Measurements from ENCODE around the gene IRF8.

DNA sequence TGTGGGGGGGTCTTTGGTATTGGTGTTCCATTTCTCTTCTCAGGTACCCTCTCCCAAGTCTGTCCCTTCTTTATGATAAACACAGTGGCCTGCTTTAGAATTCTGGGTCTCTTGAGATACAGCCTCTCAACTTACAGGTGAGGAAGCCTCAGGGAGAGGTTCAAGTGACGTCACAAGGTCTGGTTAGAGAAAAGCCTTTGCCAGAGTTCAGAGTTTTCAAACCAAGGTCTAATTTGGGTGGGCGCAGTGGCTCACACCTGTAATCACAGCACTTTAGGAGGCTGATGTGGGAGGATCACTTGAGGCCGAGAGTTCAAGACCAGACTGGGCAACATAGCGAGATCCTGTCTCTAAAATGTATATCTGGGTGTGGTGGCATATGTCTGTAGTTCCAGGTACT is 2.1 kb downstream of the IRF8 start:
- TF ChIP-seq, protein P1, sequence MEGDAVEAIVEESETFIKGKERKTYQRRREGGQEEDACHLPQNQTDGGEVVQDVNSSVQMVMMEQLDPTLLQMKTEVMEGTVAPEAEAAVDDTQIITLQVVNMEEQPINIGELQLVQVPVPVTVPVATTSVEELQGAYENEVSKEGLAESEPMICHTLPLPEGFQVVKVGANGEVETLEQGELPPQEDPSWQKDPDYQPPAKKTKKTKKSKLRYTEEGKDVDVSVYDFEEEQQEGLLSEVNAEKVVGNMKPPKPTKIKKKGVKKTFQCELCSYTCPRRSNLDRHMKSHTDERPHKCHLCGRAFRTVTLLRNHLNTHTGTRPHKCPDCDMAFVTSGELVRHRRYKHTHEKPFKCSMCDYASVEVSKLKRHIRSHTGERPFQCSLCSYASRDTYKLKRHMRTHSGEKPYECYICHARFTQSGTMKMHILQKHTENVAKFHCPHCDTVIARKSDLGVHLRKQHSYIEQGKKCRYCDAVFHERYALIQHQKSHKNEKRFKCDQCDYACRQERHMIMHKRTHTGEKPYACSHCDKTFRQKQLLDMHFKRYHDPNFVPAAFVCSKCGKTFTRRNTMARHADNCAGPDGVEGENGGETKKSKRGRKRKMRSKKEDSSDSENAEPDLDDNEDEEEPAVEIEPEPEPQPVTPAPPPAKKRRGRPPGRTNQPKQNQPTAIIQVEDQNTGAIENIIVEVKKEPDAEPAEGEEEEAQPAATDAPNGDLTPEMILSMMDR (IDR thresholded peaks at IDR 0.05; ENCODE audit: insufficient read depth, low read depth, low read length), result no peak
- no peak for TF ChIP-seq EZH2 (IDR thresholded peaks at IDR 0.05; ENCODE audit: insufficient read depth, low read length)

Measured in astrocyte (in vitro differentiated cells and primary cell).